ENCODE data around the gene MED8. TPM values are rescaled to one million over a fixed set of nuclear protein-coding genes. Genes with fewer than 3 reads are reported as not detected.

The MED8 gene
- total and polyA plus RNA-seq, 2 of the 8 experiments (the other 6 are each of a cell fraction or from before 2014, with no cell fraction given), result 7.0 to 20.6 TPM

DNA sequence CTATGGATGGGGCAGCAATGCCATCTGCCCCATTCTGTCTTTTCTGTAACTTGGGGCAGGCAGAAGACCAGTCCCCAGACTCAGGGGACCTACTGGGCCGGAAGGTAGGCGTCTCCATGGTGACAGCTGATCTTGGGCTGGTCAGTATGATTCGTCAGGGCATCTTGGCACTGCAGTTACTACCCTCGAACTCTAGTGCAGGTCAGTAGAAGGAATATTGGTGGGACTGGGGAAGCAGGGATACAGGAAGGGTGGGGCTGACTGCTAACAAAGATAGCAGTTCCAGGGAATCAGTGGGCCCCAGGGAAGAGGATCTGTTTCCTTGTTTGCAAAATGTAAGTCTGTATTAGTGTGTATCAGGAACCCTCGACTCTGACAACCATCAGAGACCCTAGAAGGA lies 26.3 kb upstream of the MED8 start:
- H4K5ac ChIP-seq (ENCODE audit: insufficient read length, low read depth, low read length), result no peak overlapping the region
- H3K18ac ChIP-seq (ENCODE audit: extremely low read depth, low read length), result no peak overlapping the region
- no peak overlapping the region for H2AK5ac ChIP-seq (ENCODE audit: low read depth, low read length)
- H3K4me1 ChIP-seq (replicated peaks in 1 of 4; ENCODE audit: control insufficient read depth in 3 of 4, insufficient read depth in 4 of 4, low read length in 3 of 4), result no peaks in the 10 kb centered on the region
- ChIA-PET CTCF (ENCODE audit: partially characterized antibody) (interaction anchor here (1.6 to 6.8 kb wide), 7 partner anchors 9 to 210 kb away, joined by 6 to 131 read pairs (median 21); no protein-coding TSS in a partner anchor), POLR2A (ENCODE audit: partially characterized antibody) (interaction anchor here (1.4 kb wide), 3 partner anchors 9 to 182 kb away, joined by 3 to 6 read pairs (median 3); no protein-coding TSS in a partner anchor)
- H4K91ac ChIP-seq (replicated peaks; ENCODE audit: insufficient read length, low read length), result no peak overlapping the region
- H2BK15ac ChIP-seq (ENCODE audit: low read length), result no peak overlapping the region
- no peak overlapping the region for H2AFZ ChIP-seq (ENCODE audit: low read length)
- no peak overlapping the region for H3K27ac ChIP-seq (ENCODE audit: low read depth, low read length)
- no peak overlapping the region for H3K4me2 ChIP-seq (ENCODE audit: insufficient read depth in 1 of 2, low read depth in 2 of 2, low read length in 2 of 2)
- no peaks in the 10 kb centered on the region for H3K23me2 ChIP-seq (ENCODE audit: low read depth, low read length)
- H3K56ac ChIP-seq (replicated peaks; ENCODE audit: insufficient read length, low read depth, low read length), result no peak overlapping the region
- TF ChIP-seq RBBP5 (IDR thresholded peaks at IDR 0.05; ENCODE audit: borderline replicate concordance, low read depth, low read length) (no peak), RXRA (IDR thresholded peaks at IDR 0.05; ENCODE audit: insufficient read depth, low read depth, low read length) (no peak), SIX5 (IDR thresholded peaks at IDR 0.05; ENCODE audit: low read depth, low read length) (no peak), ASH2L (IDR thresholded peaks at IDR 0.05; ENCODE audit: low read length) (no peak), CHD2 (IDR thresholded peaks at IDR 0.05; ENCODE audit: low read length) (no peak), KDM4A (IDR thresholded peaks at IDR 0.05; ENCODE audit: low read depth, low read length, severe bottlenecking) (no peak), EZH2 (IDR thresholded peaks at IDR 0.05; ENCODE audit: low read depth, low read length, severe bottlenecking) (no peak)
- H2BK20ac ChIP-seq (ENCODE audit: low read length), result no peak overlapping the region
- H3K23ac ChIP-seq (ENCODE audit: insufficient read length), result no peak overlapping the region
- no peak for DNase-seq (ENCODE audit: low read depth in 1 of 2, low spot score in 2 of 2)
- no peak overlapping the region for H2BK12ac ChIP-seq (ENCODE audit: low read depth, low read length)
- no peak overlapping the region for H3K4ac ChIP-seq (replicated peaks; ENCODE audit: insufficient read length, low read depth, low read length)
- no peaks in the 10 kb centered on the region for H3K9me3 ChIP-seq (ENCODE audit: insufficient read depth in 2 of 2, low read depth in 1 of 2, low read length in 1 of 2)
- H2BK5ac ChIP-seq (ENCODE audit: low read depth, low read length), result no peak overlapping the region
- H4K20me1 ChIP-seq (replicated peaks in 1 of 2; ENCODE audit: control insufficient read depth in 1 of 2, insufficient read depth in 2 of 2, low read length in 2 of 2), result no peaks in the 10 kb centered on the region
- peaks cover under 1 to 17% (median 11%) of the 10 kb centered on the region in 4 experiments; a peak in 6 of 8 replicates for H3K36me3 ChIP-seq (ENCODE audit: control insufficient read depth in 2 of 4, insufficient read depth in 4 of 4, low read length in 3 of 4)
- no peaks in the 10 kb centered on the region for H3K27me3 ChIP-seq (replicated peaks in 1 of 4; ENCODE audit: control insufficient read depth in 3 of 4, extremely low read depth in 1 of 4, insufficient read depth in 3 of 4, low read length in 3 of 4)
- H3K14ac ChIP-seq (ENCODE audit: insufficient read length), result no peak overlapping the region
- no peak overlapping the region for H4K8ac ChIP-seq (ENCODE audit: extremely low read depth, insufficient read depth, low read length)
- H3K9ac ChIP-seq (replicated peaks in 1 of 4; ENCODE audit: extremely low read depth in 1 of 4, low read depth in 3 of 4, low read length in 3 of 4), result no peak overlapping the region
- WGBS, 2 experiments (ENCODE audit: extremely low coverage in 1 of 2, insufficient coverage in 1 of 2, insufficient read length in 1 of 2, insufficient replicate concordance in 2 of 2, low coverage in 1 of 2, low lambda C conversion rate in 2 of 2, missing lambda C conversion rate in 1 of 2), result 95% methylated on average over 5 of the region's 5 CpGs; no CpG with 5 or more reads in 1 of the 2 experiments
- FAIRE-seq, result no peak
- H3K4me3 ChIP-seq (ENCODE audit: extremely low read depth in 1 of 4, insufficient read depth in 2 of 4, low read depth in 3 of 4, low read length in 4 of 4), result no peak overlapping the region
- no peaks in the 10 kb centered on the region for H3K79me1 ChIP-seq (ENCODE audit: low read depth, low read length)
- no peaks in the 10 kb centered on the region for H3K79me2 ChIP-seq (ENCODE audit: control insufficient read depth in 1 of 2, insufficient read depth in 2 of 2, low read length in 2 of 2)
- no peak overlapping the region for H2BK120ac ChIP-seq (replicated peaks; ENCODE audit: low read depth, low read length)

Data from H1 (cell line).